KMS-11 (cell line): ENCODE data around the gene COL5A1.
"Not testable (repeated sequence)": the region's sequence is repeated elsewhere in the genome, so short reads cannot be mapped to it uniquely, and the experiment has no call there.

Experiments
- H2AFZ ChIP-seq: fragments of 200-600 bp; sonication (generic); 2 replicates; pipeline ENCODE4 v1.6.1; 2016; ENCODE audit warnings: antibody characterized with exemption, mixed run types, low read depth
- H3K27ac ChIP-seq: fragments of 200-600 bp; sonication (generic); 2 replicates; pipeline ENCODE4 v1.6.1; 2016; ENCODE audit warnings: mild to moderate bottlenecking, mixed run types
- H3K27me3 ChIP-seq: fragments of 200-600 bp; sonication (generic); 2 replicates; pipeline ENCODE4 v1.6.1; 2017; ENCODE audit warnings: mild to moderate bottlenecking, low read depth, mixed run types, moderate library complexity; ENCODE audit not compliant: insufficient read depth
- H3K36me3 ChIP-seq: fragments of 200-600 bp; sonication (generic); 2 replicates; pipeline ENCODE4 v1.6.1; 2017; ENCODE audit warnings: mild to moderate bottlenecking, mixed run types; ENCODE audit not compliant: insufficient read depth
- H3K4me1 ChIP-seq: fragments of 200-600 bp; sonication (generic); 2 replicates; pipeline ENCODE4 v1.6.1; 2016; ENCODE audit warnings: mild to moderate bottlenecking, low read depth, mixed run types; ENCODE audit not compliant: poor library complexity, severe bottlenecking
- H3K4me2 ChIP-seq: fragments of 200-600 bp; sonication (generic); 2 replicates; pipeline ENCODE4 v1.7.0; 2016; ENCODE audit warnings: mild to moderate bottlenecking, mixed run types
- H3K4me3 ChIP-seq: fragments of 200-600 bp; sonication (generic); IDR thresholded peaks from 2 replicates; pipeline ENCODE4 v1.6.1; 2017; ENCODE audit warnings: low read depth, low read length, mixed read lengths; ENCODE audit not compliant: insufficient read depth
- H3K79me2 ChIP-seq: fragments of 200-600 bp; sonication (generic); 2 replicates; pipeline ENCODE4 v1.6.1; 2016; ENCODE audit warnings: low read depth, mixed run types; ENCODE audit not compliant: insufficient read depth
- H3K9ac ChIP-seq: fragments of 200-600 bp; sonication (generic); 2 replicates; pipeline ENCODE4 v1.6.1; 2016; ENCODE audit warnings: mild to moderate bottlenecking, mixed run types
- H4K20me1 ChIP-seq: fragments of 200-600 bp; sonication (generic); 2 replicates; pipeline ENCODE4 v1.6.1; 2016; ENCODE audit warnings: mild to moderate bottlenecking, mixed run types; ENCODE audit not compliant: insufficient read depth
- TF ChIP-seq, protein P1 (sequence below): fragments of 200-600 bp; sonication (generic); conservative IDR thresholded peaks from 2 replicates; pipeline ENCODE4 v1.6.1; 2017; ENCODE audit warnings: low read depth, mild to moderate bottlenecking, antibody characterized with exemption, low read length, moderate library complexity, mixed read lengths

Gene COL5A1

DNA sequence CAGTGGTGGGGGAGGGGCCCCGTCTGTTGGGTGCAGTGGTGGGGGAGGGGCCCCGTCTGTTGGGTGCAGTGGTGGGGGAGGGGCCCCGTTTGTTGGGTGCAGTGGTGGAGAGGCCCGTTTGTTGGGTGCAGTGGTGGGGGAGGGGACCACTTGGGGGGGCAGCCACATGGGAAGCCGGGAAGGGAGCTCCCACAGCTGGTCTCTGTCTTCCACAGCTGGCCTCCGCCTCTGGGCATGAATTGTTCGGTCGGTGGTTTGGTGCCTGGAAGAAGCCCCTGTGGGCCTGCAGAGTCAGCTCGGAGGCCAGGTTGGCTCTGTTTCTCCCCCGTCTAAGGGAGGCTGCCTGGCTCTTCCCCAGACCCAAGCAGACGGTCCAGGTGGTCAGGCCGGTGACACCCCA is 69.3 kb downstream of the COL5A1 start:
- Histone ChIP-seq H3K4me3 (no peak overlapping the region), H3K27me3 (no peaks in the 10 kb centered on the region), H4K20me1 (no peaks in the 10 kb centered on the region), H3K79me2 (no peaks in the 10 kb centered on the region), H3K4me1 (no peaks in the 10 kb centered on the region), H3K4me2 (no peak overlapping the region), H2AFZ (no peak overlapping the region), H3K36me3 (no peaks in the 10 kb centered on the region), H3K27ac (no peak overlapping the region), H3K9ac (no peak overlapping the region)
- TF ChIP-seq, protein P1, sequence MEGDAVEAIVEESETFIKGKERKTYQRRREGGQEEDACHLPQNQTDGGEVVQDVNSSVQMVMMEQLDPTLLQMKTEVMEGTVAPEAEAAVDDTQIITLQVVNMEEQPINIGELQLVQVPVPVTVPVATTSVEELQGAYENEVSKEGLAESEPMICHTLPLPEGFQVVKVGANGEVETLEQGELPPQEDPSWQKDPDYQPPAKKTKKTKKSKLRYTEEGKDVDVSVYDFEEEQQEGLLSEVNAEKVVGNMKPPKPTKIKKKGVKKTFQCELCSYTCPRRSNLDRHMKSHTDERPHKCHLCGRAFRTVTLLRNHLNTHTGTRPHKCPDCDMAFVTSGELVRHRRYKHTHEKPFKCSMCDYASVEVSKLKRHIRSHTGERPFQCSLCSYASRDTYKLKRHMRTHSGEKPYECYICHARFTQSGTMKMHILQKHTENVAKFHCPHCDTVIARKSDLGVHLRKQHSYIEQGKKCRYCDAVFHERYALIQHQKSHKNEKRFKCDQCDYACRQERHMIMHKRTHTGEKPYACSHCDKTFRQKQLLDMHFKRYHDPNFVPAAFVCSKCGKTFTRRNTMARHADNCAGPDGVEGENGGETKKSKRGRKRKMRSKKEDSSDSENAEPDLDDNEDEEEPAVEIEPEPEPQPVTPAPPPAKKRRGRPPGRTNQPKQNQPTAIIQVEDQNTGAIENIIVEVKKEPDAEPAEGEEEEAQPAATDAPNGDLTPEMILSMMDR, result no peak

DNA sequence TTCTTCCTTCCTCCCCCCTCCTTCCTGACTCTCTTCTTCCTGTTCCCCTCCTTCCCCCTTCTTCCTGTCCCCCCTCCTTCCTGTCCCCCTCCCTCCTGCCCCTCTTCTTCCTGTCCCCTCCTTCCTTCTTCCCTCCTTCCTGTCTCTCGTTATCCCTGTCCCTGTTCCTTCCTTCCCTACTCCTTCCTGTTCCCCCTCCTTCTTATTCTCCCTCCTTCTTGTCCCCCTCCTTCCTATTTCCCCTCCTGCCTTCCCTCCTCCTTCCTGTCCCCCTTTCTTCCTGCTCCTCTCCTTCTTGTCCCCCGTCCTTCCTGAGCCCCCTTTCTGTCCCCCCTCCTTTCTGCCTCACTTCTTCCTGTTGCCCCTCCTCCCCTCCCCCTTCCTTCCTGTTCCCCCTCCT is 70.6 kb downstream of the COL5A1 start:
- Histone ChIP-seq H3K36me3 (no peaks in the 10 kb centered on the region), H3K27ac (no peak overlapping the region), H4K20me1 (no peaks in the 10 kb centered on the region), H3K79me2 (no peaks in the 10 kb centered on the region), H3K4me1 (no peaks in the 10 kb centered on the region), H2AFZ (no peak overlapping the region), H3K4me3 (no peak overlapping the region), H3K27me3 (peaks cover 4% of the 10 kb centered on the region; the same call in 1 of the 2 replicates), H3K9ac (no peak overlapping the region), H3K4me2 (no peak overlapping the region)
- TF ChIP-seq, protein P1, result no peak

DNA sequence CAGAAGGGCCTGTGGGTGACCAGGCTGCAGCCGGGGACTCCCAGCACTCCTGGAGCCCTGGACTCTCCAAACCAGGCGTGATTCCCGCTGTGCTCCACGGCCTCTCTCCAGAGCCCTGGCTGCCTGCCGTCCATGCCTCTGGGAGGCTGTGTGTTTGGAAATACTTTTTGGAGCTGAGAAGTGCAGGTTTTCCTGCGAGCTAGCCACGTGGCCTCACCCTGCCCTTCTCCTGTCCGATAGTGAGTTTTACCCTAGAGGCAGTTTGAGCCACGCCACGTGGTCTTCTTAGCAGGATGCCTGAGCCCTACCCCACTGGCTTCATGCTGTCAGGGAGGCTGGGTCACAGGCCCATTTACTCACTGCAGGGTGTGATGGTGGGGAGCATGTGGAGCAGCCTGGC is 71.3 kb downstream of the COL5A1 start:
- TF ChIP-seq, protein P1, result no peak
- Histone ChIP-seq H3K4me1 (no peaks in the 10 kb centered on the region), H3K4me2 (no peak overlapping the region), H2AFZ (no peak overlapping the region), H4K20me1 (no peaks in the 10 kb centered on the region), H3K27ac (no peak overlapping the region), H3K9ac (no peak overlapping the region), H3K4me3 (no peak overlapping the region), H3K27me3 (peaks cover 4% of the 10 kb centered on the region; the same call in 1 of the 2 replicates), H3K36me3 (no peaks in the 10 kb centered on the region), H3K79me2 (no peaks in the 10 kb centered on the region)

DNA sequence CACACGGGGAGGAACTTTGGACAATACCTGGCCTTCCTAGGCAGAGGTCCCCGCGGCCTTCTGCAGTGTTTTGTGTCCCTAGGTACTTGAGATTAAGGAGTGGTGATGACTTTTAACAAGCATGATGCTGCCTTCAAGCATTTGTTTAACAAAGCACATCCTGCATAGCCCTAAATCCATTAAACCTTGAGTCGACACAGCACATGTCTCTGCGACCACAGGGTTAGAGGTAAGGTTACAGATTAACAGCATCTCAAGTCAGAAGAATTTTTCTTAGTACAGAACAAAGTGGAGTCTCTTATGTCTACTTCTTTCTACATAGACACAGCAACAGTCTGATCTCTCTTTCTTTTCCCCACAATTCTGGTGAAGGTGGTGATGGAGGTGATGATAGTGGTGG is 73.9 kb downstream of the COL5A1 start:
- H4K20me1 ChIP-seq, H3K79me2 ChIP-seq, H3K36me3 ChIP-seq, H3K4me1 ChIP-seq, H3K9ac ChIP-seq, H3K4me2 ChIP-seq, H3K4me3 ChIP-seq, H2AFZ ChIP-seq, H3K27ac ChIP-seq, H3K27me3 ChIP-seq: not testable (repeated sequence)

DNA sequence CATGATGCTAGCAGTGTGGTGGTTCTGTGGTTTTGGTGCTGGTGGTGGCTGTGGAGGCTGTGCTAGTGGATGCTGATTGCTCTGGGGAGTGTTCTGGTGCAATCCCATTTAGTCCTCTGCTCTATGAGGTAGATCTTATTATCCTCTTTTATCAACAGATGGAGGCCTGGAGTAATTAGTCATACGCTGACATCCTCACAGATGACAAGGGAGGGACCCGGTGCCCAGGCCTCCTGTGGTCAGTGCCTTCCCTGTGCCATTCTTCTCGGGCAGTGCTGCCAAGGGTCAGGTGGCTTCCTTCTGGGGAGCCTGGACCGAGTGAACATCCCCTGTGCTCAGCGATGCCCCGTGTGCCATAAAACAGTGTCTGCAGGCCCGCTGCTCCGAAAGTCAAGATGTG is 74.5 kb downstream of the COL5A1 start:
- no peaks in the 10 kb centered on the region for H3K4me1 ChIP-seq
- H3K9ac ChIP-seq, result no peak overlapping the region
- no peak overlapping the region for H3K4me3 ChIP-seq
- no peak overlapping the region for H3K4me2 ChIP-seq
- peaks cover 10% of the 10 kb centered on the region; the same call in 1 of the 2 replicates for H3K27me3 ChIP-seq
- no peak overlapping the region for H2AFZ ChIP-seq
- H3K79me2 ChIP-seq, result no peaks in the 10 kb centered on the region
- no peak overlapping the region for H3K27ac ChIP-seq
- no peaks in the 10 kb centered on the region for H4K20me1 ChIP-seq
- TF ChIP-seq, protein P1, result no peak
- no peaks in the 10 kb centered on the region for H3K36me3 ChIP-seq
